ENCODE measurements around the gene EPB41.
"Not testable (repeated sequence)": the region's sequence is repeated elsewhere in the genome, so short reads cannot be mapped to it uniquely, and the experiment has no call there.

EPB41 gene

GRCh38 chr1:28915031-28915895 lies 894 bp downstream of the EPB41 start:
- in situ Hi-C loops (cut with HindIII; ENCODE audit: low pct_ligation_motif_present, low pct_unique_long_range_greater_than_20kb, low sequenced_read_pairs): no loop called here
- DNase-seq: peak; percentile 59

GRCh38 chr1:28917757-28918118 lies 3.4 kb downstream of the EPB41 start:
- no peak for DNase-seq
- in situ Hi-C loops (cut with HindIII; ENCODE audit: low pct_ligation_motif_present, low pct_unique_long_range_greater_than_20kb, low sequenced_read_pairs): no loop called here

DNA sequence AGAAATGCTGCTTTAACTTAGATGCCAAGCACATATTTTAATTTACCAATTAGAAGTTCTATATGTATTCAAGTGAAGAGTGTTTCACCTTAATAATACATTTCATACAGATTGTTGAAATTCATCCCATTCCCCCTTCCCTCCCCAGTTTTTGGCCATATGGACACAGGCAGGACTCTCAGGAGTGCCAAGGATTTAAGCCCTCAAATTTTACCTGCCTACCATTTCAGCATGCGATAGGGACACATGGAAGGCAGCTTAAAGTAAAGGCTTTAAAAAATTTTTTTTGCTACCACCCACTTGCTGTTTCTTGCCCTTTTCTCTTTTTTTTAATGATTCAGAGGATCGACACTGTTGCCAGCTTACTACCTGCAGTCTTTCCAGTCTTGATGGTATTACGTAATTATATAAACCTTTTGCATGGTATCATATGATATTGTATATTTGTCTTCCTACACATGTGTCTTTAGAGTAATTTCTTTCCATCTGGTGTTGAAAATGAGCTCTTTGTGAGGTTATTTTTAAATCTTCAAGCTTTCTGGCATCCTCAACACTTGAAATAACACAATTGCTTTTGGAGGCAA lies 7.0 kb downstream of the EPB41 start:
- DNase-seq: no peak
- in situ Hi-C loops (cut with HindIII; ENCODE audit: low pct_ligation_motif_present, low pct_unique_long_range_greater_than_20kb, low sequenced_read_pairs): no loop called here

GRCh38 chr1:28925350-28925891 lies 11.1 kb downstream of the EPB41 start:
- in situ Hi-C loops (cut with HindIII; ENCODE audit: low pct_ligation_motif_present, low pct_unique_long_range_greater_than_20kb, low sequenced_read_pairs): no loop called here
- DNase-seq: no peak

GRCh38 chr1:28926629-28927265 lies 12.4 kb downstream of the EPB41 start:
- in situ Hi-C loops (cut with HindIII; ENCODE audit: low pct_ligation_motif_present, low pct_unique_long_range_greater_than_20kb, low sequenced_read_pairs): no loop called here
- no peak for DNase-seq

- in situ Hi-C loops (cut with HindIII; ENCODE audit: low pct_ligation_motif_present, low pct_unique_long_range_greater_than_20kb, low sequenced_read_pairs): no loop called here
- no peak for DNase-seq
Observed at GRCh38 chr1:28927266-28927647, 12.9 kb downstream of the EPB41 start.

- in situ Hi-C loops (cut with HindIII; ENCODE audit: low pct_ligation_motif_present, low pct_unique_long_range_greater_than_20kb, low sequenced_read_pairs): no loop called here
- peak; percentile 23 for DNase-seq
Observed at GRCh38 chr1:28927648-28928313, 13.4 kb downstream of the EPB41 start.

DNA sequence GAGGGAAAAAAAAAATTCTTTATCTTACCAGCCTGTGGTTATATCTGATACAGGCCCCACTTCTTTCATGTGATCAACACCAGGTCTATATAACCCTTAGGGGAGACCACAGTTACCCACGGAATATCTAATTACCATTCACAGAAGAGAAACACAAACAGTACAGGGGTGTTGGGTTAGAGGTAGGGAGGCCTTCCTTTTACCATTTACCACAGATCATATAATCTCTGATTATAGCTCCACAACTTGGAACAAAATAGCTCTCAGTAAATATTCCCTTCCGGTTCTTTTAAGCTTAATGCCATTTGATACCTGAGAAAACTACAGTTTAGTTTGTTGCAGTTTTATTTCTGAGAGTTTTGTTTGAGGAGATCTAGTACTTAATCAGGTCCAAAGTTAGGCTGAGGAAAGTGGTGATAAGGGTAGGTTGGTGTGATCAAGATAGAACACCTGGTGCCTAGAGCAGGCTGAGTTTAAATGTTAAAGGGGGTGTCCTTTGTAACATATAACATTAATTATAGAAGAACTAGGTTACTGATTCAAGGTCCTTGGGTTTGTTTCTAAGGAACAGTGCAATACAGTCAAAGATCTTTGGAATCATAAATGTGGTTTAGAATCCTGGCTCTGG lies 14.1 kb downstream of the EPB41 start:
- in situ Hi-C loops (cut with HindIII; ENCODE audit: low pct_ligation_motif_present, low pct_unique_long_range_greater_than_20kb, low sequenced_read_pairs): no loop called here

GRCh38 chr1:28933277-28933676 lies 18.9 kb downstream of the EPB41 start:
- DNase-seq: no peak
- in situ Hi-C loops (cut with HindIII; ENCODE audit: low pct_ligation_motif_present, low pct_unique_long_range_greater_than_20kb, low sequenced_read_pairs): no loop called here

More for the DNA sequence above, 14.1 kb downstream of the EPB41 start:
- no peak for DNase-seq

GRCh38 chr1:28933918-28934317 lies 19.5 kb downstream of the EPB41 start:
- no peak for DNase-seq
- in situ Hi-C loops (cut with HindIII; ENCODE audit: low pct_ligation_motif_present, low pct_unique_long_range_greater_than_20kb, low sequenced_read_pairs): no loop called here

DNA sequence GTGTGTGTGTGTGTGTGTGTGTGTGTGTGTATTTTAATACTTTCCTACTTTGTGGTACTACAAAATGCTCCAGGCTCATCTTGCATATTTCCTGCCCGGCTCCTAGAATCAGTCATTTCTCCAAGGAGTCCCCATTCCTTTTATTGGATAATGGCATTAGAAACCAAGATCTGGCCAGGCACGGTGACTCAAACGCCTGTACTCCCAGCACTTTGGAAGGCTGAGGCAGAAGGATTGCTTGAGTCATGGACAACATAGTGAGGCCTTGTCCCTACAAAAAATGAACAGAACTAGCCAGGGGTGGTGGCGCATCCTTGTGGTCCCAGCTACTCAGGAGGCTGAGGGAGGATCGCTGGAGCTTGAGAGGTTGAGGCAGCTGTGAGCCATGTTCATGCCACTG lies 20.3 kb downstream of the EPB41 start:
- no peak for DNase-seq
- in situ Hi-C loops (cut with HindIII; ENCODE audit: low pct_ligation_motif_present, low pct_unique_long_range_greater_than_20kb, low sequenced_read_pairs): no loop called here

- DNase-seq: no peak
- in situ Hi-C loops (cut with HindIII; ENCODE audit: low pct_ligation_motif_present, low pct_unique_long_range_greater_than_20kb, low sequenced_read_pairs): no loop called here
Observed at GRCh38 chr1:28935293-28935692, 20.9 kb downstream of the EPB41 start.

DNA sequence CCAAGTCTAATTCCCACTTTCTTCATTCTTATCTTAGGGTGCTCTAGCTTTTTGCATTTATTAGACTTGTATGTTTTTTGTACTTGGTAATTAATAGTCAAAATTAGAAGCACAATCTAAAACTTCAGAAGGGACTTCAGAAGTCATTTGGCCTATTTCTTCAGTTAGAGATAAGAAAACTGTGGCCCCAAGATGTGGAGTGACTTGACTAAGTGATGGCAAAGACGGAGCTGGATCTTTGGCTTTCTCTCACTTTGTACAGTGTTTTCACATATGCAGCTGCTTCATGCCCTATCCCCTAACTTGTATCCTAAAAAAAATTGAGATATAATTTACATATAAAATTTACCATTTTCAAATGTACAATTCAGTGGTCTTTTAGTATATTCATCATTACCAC lies 21.7 kb downstream of the EPB41 start:
- in situ Hi-C loops (cut with HindIII; ENCODE audit: low pct_ligation_motif_present, low pct_unique_long_range_greater_than_20kb, low sequenced_read_pairs): no loop called here

GRCh38 chr1:28936528-28936927 lies 22.2 kb downstream of the EPB41 start:
- in situ Hi-C loops (cut with HindIII; ENCODE audit: low pct_ligation_motif_present, low pct_unique_long_range_greater_than_20kb, low sequenced_read_pairs): no loop called here

More for the DNA sequence above, 21.7 kb downstream of the EPB41 start:
- DNase-seq: no peak

GRCh38 chr1:28943581-28943980 lies 29.2 kb downstream of the EPB41 start:
- DNase-seq; in situ Hi-C loops (cut with HindIII; ENCODE audit: low pct_ligation_motif_present, low pct_unique_long_range_greater_than_20kb, low sequenced_read_pairs): not testable (repeated sequence)

More at GRCh38 chr1:28936528-28936927, 22.2 kb downstream of the EPB41 start:
- DNase-seq: no peak

GRCh38 chr1:28950006-28950405 lies 35.6 kb downstream of the EPB41 start:
- in situ Hi-C loops (cut with HindIII; ENCODE audit: low pct_ligation_motif_present, low pct_unique_long_range_greater_than_20kb, low sequenced_read_pairs): no loop called here
- no peak for DNase-seq

DNA sequence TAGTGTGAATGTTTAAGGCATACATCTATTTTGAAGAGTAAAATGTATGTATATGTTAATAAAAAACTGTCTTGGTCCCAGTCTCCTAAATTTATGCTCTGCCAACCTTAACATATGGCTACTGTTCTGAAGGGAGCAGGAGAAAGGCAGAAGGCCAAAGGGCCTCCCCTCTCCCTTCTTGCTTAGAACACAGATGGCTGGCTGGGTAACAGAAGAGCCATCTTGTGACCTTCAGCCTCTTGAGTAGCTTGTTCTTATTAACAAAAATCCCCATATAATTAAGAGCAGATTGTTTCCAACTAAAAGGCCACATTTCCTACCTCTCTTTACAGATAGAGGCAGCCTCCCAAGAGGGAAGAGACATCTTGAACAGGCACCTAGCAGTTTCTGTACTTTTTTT lies 36.1 kb downstream of the EPB41 start:
- DNase-seq: no peak
- in situ Hi-C loops (cut with HindIII; ENCODE audit: low pct_ligation_motif_present, low pct_unique_long_range_greater_than_20kb, low sequenced_read_pairs): no loop called here

GRCh38 chr1:28954126-28954726 lies 39.9 kb downstream of the EPB41 start:
- no peak for DNase-seq
- in situ Hi-C loops (cut with HindIII; ENCODE audit: low pct_ligation_motif_present, low pct_unique_long_range_greater_than_20kb, low sequenced_read_pairs): no loop called here

All from ACHN (cell line).